Measurements from ENCODE around the gene JPH4. TPM values are rescaled to one million over a fixed set of nuclear protein-coding genes. Genes with fewer than 3 reads are reported as not detected.

JPH4 gene
- total RNA-seq, 1 experiment from 2014 or later, result 0.15 TPM

DNA sequence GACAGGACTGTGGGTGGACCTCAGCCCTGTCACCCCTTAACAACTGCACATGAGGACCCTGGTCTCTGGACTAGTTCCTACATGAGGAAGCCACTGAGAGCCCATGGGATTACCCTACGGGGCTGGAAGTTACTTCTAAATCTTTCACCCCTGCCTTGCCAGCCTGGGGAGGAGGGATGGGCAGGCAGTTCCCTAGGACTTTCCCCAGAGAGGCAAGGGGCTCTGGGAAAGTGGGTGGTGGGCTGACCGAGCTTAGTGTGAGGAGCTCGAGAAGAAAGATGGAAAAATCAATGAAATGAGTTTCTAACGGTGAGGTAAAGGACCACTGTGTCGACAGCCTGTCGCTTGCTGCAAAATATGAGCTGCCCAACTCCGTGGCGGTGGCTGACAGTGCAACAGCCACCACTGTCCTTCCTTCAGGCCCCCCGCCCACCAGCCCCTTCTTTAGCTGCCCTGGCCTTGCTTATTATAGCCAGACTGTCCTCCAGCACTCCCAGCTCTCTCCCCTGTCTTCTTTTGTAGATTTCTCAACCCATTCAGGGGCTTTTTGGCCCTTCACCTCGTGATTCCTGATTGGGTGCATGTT is 32.0 kb downstream of the JPH4 start:
- H3K36me3 ChIP-seq (ENCODE audit: control insufficient read depth in 1 of 2, insufficient read depth in 2 of 2, low read length in 2 of 2), result no peaks in the 10 kb centered on the region
- H3K4me1 ChIP-seq (ENCODE audit: control insufficient read depth in 1 of 2, insufficient read depth in 2 of 2, low read length in 2 of 2), result peaks cover 0 to 9% of the 10 kb centered on the region in 2 experiments; a peak in 3 of 4 replicates
- H3K4me3 ChIP-seq (replicated peaks in 1 of 2; ENCODE audit: low read depth in 1 of 2, low read length in 2 of 2), result no peak overlapping the region
- ATAC-seq, result no peak
- H2AFZ ChIP-seq (ENCODE audit: low read depth, low read length, poor library complexity, severe bottlenecking), result no peak overlapping the region
- H3K79me2 ChIP-seq (ENCODE audit: insufficient read depth, low read length), result no peaks in the 10 kb centered on the region
- H3K9ac ChIP-seq (ENCODE audit: low read length), result no peak overlapping the region
- H4K20me1 ChIP-seq (ENCODE audit: insufficient read depth), result no peaks in the 10 kb centered on the region
- no peaks in the 10 kb centered on the region for H3K9me3 ChIP-seq (ENCODE audit: control insufficient read depth in 1 of 2, insufficient read depth in 1 of 2, low read depth in 1 of 2, low read length in 2 of 2)
- ChIA-PET CTCF (no interaction called here), POLR2A (no interaction called here), RAD21 (ENCODE audit: low non-redundant PET in 1 of 2, low total read pairs in 2 of 2, uncharacterized antibody in 2 of 2, unreplicated experiment in 2 of 2) (no interaction called here)
- H3K4me2 ChIP-seq (ENCODE audit: low read length), result no peak overlapping the region
- no peaks in the 10 kb centered on the region for H3K27me3 ChIP-seq (ENCODE audit: insufficient read depth, low read length)
- no TSS peak for BruUV-seq (replicated peaks)
- TF ChIP-seq YY1 (IDR thresholded peaks at IDR 0.05; ENCODE audit: extremely low read depth, insufficient replicate concordance, low read depth, low read length), result no peak
- no peak for TF ChIP-seq ZBTB33 (IDR thresholded peaks at IDR 0.05; ENCODE audit: extremely low read depth, insufficient replicate concordance, low read length)
- TF ChIP-seq, protein P1, sequence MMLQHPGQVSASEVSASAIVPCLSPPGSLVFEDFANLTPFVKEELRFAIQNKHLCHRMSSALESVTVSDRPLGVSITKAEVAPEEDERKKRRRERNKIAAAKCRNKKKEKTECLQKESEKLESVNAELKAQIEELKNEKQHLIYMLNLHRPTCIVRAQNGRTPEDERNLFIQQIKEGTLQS (IDR thresholded peaks at IDR 0.05), result no peak
- TF ChIP-seq RAD21 (IDR thresholded peaks at IDR 0.05; ENCODE audit: low read depth), result no peak
- TF ChIP-seq, protein P2, sequence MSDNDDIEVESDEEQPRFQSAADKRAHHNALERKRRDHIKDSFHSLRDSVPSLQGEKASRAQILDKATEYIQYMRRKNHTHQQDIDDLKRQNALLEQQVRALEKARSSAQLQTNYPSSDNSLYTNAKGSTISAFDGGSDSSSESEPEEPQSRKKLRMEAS (IDR thresholded peaks at IDR 0.05), result no peak
- no peak for TF ChIP-seq CEBPB (IDR thresholded peaks at IDR 0.05; ENCODE audit: low read depth)
- no peak for TF ChIP-seq EZH2phosphoT487 (IDR thresholded peaks at IDR 0.05; ENCODE audit: borderline replicate concordance)
- TF ChIP-seq POLR2AphosphoS5 (IDR thresholded peaks at IDR 0.05; ENCODE audit: low read depth, low read length), result no peak
- TF ChIP-seq ZFX (IDR thresholded peaks at IDR 0.05), result no peak
- no peak for TF ChIP-seq SP1 (IDR thresholded peaks at IDR 0.05; ENCODE audit: low read depth)
- no peak for TF ChIP-seq CBX3 (IDR thresholded peaks at IDR 0.05; ENCODE audit: low read depth)
- TF ChIP-seq JUND (IDR thresholded peaks at IDR 0.05), result no peak
- TF ChIP-seq CTCF (IDR thresholded peaks at IDR 0.05 in 2 of 3, conservative IDR thresholded peaks at IDR 0.05 in 1 of 3; ENCODE audit: borderline replicate concordance in 1 of 3, insufficient read depth in 1 of 3, low read depth in 2 of 3, low read length in 2 of 3), result no peak
- TF ChIP-seq SIN3A (IDR thresholded peaks at IDR 0.05; ENCODE audit: low read depth), result no peak
- TF ChIP-seq, protein P3, sequence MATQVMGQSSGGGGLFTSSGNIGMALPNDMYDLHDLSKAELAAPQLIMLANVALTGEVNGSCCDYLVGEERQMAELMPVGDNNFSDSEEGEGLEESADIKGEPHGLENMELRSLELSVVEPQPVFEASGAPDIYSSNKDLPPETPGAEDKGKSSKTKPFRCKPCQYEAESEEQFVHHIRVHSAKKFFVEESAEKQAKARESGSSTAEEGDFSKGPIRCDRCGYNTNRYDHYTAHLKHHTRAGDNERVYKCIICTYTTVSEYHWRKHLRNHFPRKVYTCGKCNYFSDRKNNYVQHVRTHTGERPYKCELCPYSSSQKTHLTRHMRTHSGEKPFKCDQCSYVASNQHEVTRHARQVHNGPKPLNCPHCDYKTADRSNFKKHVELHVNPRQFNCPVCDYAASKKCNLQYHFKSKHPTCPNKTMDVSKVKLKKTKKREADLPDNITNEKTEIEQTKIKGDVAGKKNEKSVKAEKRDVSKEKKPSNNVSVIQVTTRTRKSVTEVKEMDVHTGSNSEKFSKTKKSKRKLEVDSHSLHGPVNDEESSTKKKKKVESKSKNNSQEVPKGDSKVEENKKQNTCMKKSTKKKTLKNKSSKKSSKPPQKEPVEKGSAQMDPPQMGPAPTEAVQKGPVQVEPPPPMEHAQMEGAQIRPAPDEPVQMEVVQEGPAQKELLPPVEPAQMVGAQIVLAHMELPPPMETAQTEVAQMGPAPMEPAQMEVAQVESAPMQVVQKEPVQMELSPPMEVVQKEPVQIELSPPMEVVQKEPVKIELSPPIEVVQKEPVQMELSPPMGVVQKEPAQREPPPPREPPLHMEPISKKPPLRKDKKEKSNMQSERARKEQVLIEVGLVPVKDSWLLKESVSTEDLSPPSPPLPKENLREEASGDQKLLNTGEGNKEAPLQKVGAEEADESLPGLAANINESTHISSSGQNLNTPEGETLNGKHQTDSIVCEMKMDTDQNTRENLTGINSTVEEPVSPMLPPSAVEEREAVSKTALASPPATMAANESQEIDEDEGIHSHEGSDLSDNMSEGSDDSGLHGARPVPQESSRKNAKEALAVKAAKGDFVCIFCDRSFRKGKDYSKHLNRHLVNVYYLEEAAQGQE (IDR thresholded peaks at IDR 0.05; ENCODE audit: low read depth), result no peak
- TF ChIP-seq POLR2A (IDR thresholded peaks at IDR 0.05; ENCODE audit: borderline replicate concordance, extremely low read depth, insufficient read depth, insufficient read length), result no peak
- no peak for TF ChIP-seq EGR1 (IDR thresholded peaks at IDR 0.05; ENCODE audit: low read depth)
- TF ChIP-seq SRF (IDR thresholded peaks at IDR 0.05; ENCODE audit: low read depth), result no peak
- TF ChIP-seq TCF7L2 (IDR thresholded peaks at IDR 0.05; ENCODE audit: borderline replicate concordance, extremely low read depth, insufficient read depth, insufficient read length), result no peak
- TF ChIP-seq EZH2 (IDR thresholded peaks at IDR 0.05), result no peak
- no peaks in the 10 kb centered on the region for H3K9me2 ChIP-seq (ENCODE audit: insufficient read depth)
- intact Hi-C loops (cut with micrococcal nuclease), result no loop called here
- H3K27ac ChIP-seq (ENCODE audit: low read depth, low read length), result no peak overlapping the region
- no peak for DNase-seq (ENCODE audit: low read depth, low spot score)
